HG02642 (cell line): ENCODE measurements around the gene HDAC5.
"Not testable (repeated sequence)": the region's sequence is repeated elsewhere in the genome, so short reads cannot be mapped to it uniquely, and the experiment has no call there.

Source experiments
- ATAC-seq: cut with Tn5 transposase; IDR thresholded peaks from one replicate; pipeline ENCODE4 v1.9.1; 2021; ENCODE audit warnings: mild to moderate bottlenecking; ENCODE audit not compliant: unreplicated experiment, poor library complexity

Gene HDAC5

GRCh38 chr17:44133918-44134476 is 10.6 kb upstream of the HDAC5 start:
- ATAC-seq = no peak

- no peak for ATAC-seq
Measured at GRCh38 chr17:44132275-44132821, 8.9 kb upstream of the HDAC5 start.

- ATAC-seq = not testable (repeated sequence)
Measured at GRCh38 chr17:44131372-44131771, 7.9 kb upstream of the HDAC5 start.

- ATAC-seq = no peak
Measured at GRCh38 chr17:44130693-44131349, 7.4 kb upstream of the HDAC5 start.

- ATAC-seq = no peak
Measured at GRCh38 chr17:44128383-44128782, 4.9 kb upstream of the HDAC5 start.

- no peak for ATAC-seq
Measured at GRCh38 chr17:44124118-44124438, 637 bp upstream of the HDAC5 start.

- peak; percentile 35 for ATAC-seq
Measured at GRCh38 chr17:44122816-44123355, 555 bp downstream of the HDAC5 start.

GRCh38 chr17:44121997-44122815 is 1.2 kb downstream of the HDAC5 start:
- no peak for ATAC-seq

GRCh38 chr17:44120851-44121605 is 2.4 kb downstream of the HDAC5 start:
- ATAC-seq = no peak

GRCh38 chr17:44120281-44120680 is 3.2 kb downstream of the HDAC5 start:
- ATAC-seq = not testable (repeated sequence)

- no peak for ATAC-seq
Measured at GRCh38 chr17:44119798-44120197, 3.6 kb downstream of the HDAC5 start.

- no peak for ATAC-seq
Measured at GRCh38 chr17:44119062-44119461, 4.4 kb downstream of the HDAC5 start.

- no peak for ATAC-seq
Measured at GRCh38 chr17:44118427-44119050, 4.9 kb downstream of the HDAC5 start.

- no peak for ATAC-seq
Measured at GRCh38 chr17:44117351-44117750, 6.1 kb downstream of the HDAC5 start.

- no peak for ATAC-seq
Measured at GRCh38 chr17:44115585-44116415, 7.6 kb downstream of the HDAC5 start.

- no peak for ATAC-seq
Measured at GRCh38 chr17:44113868-44114840, 9.3 kb downstream of the HDAC5 start.

GRCh38 chr17:44113382-44113781 is 10.1 kb downstream of the HDAC5 start:
- ATAC-seq = no peak
